HEK293 (cell line): ENCODE results near the gene BRD3.

Source experiments
- CTCF ChIA-PET: fragments of 350-600 bp; formaldehyde crosslinking; extraction: SDS; loops from one replicate; lab custom pipeline; 2021; ENCODE audit warnings: antibody characterized with exemption; lab: Yijun Ruan, JAX
- POLR2A ChIA-PET: fragments of 300-600 bp; formaldehyde crosslinking; extraction: SDS; loops from one replicate; lab custom pipeline; 2020; ENCODE audit warnings: antibody characterized with exemption, inconsistent platforms; lab: Yijun Ruan, JAX
- H3K27ac ChIP-seq: fragments of 200-500 bp; sonication (Bioruptor generic); 2 replicates; pipeline ENCODE4 v1.5.1; 2014; ENCODE audit warnings: low read depth, low read length, control low read depth, inconsistent platforms; ENCODE audit errors: extremely low read depth
- H3K36me3 ChIP-seq, 2 experiments: fragments of 200-500 bp in 1 of 2; sonication (Bioruptor generic) in 1 of 2; 1 replicate in 1 of 2; 2 replicates in 1 of 2; pipeline ENCODE4 v1.5.1; 2014 to 2017; ENCODE audit warnings: inconsistent platforms in 2 of 2, low read length in 2 of 2; ENCODE audit not compliant: control insufficient read depth in 2 of 2, insufficient read depth in 1 of 2
- H3K4me1 ChIP-seq: fragments of 200-500 bp; sonication (Bioruptor generic); 2 replicates; pipeline ENCODE4 v1.5.1; 2014; ENCODE audit warnings: mild to moderate bottlenecking, low read length, inconsistent platforms; ENCODE audit not compliant: control insufficient read depth, insufficient read depth
- H3K4me3 ChIP-seq: 2 replicates; pipeline ENCODE4 v1.5.1; 2011; ENCODE audit warnings: low read depth, mild to moderate bottlenecking, control low read depth, low read length, moderate library complexity
- H3K9me3 ChIP-seq: fragments of 200-500 bp; sonication (Bioruptor generic); 2 replicates; pipeline ENCODE4 v1.5.1; 2014; ENCODE audit warnings: low read depth, low read length, inconsistent platforms; ENCODE audit not compliant: control insufficient read depth, insufficient read depth
- GLIS2 ChIP-seq: fragments of 450-650 bp; formaldehyde crosslinking; IDR thresholded peaks from 2 replicates; pipeline ENCODE4 v1.5.1; 2016; ENCODE audit warnings: missing biosample characterization, missing genetic modification characterization
- HOXA7 ChIP-seq: sonication (generic); formaldehyde crosslinking; IDR thresholded peaks from 2 replicates; pipeline ENCODE4 v1.8.1; 2022; ENCODE audit warnings: missing genetic modification reagents, borderline replicate concordance
- KLF10 ChIP-seq: fragments of 450-650 bp; IDR thresholded peaks from 2 replicates; pipeline ENCODE4 v1.5.1; 2018; ENCODE audit warnings: missing biosample characterization, mild to moderate bottlenecking, missing genetic modification characterization
- KLF9 ChIP-seq: fragments of 450-650 bp; formaldehyde crosslinking; IDR thresholded peaks from 2 replicates; pipeline ENCODE4 v1.5.1; 2016; ENCODE audit warnings: missing biosample characterization, missing genetic modification characterization, low read depth
- PRDM4 ChIP-seq: fragments of 450-650 bp; formaldehyde crosslinking; IDR thresholded peaks from 2 replicates; pipeline ENCODE4 v1.5.1; 2017; ENCODE audit warnings: missing biosample characterization, missing genetic modification characterization
- ZBTB11 ChIP-seq: fragments of 450-650 bp; formaldehyde crosslinking; conservative IDR thresholded peaks from 2 replicates; pipeline ENCODE4 v1.5.1; 2016; ENCODE audit warnings: low read depth, missing biosample characterization, missing genetic modification characterization
- ZBTB49 ChIP-seq: fragments of 450-650 bp; formaldehyde crosslinking; IDR thresholded peaks from 2 replicates; pipeline ENCODE4 v1.5.1; 2016; ENCODE audit warnings: missing biosample characterization, missing genetic modification characterization, low read depth
- ZBTB8A ChIP-seq: fragments of 450-650 bp; formaldehyde crosslinking; IDR thresholded peaks from 2 replicates; pipeline ENCODE4 v1.5.1; 2016; ENCODE audit warnings: missing biosample characterization, missing genetic modification characterization
- ZIC2 ChIP-seq: fragments of 450-650 bp; formaldehyde crosslinking; IDR thresholded peaks from 2 replicates; pipeline ENCODE4 v1.5.1; 2016; ENCODE audit warnings: missing biosample characterization, missing genetic modification characterization
- ZNF16 ChIP-seq: fragments of 450-650 bp; formaldehyde crosslinking; IDR thresholded peaks from 2 replicates; pipeline ENCODE4 v1.5.1; 2016; ENCODE audit warnings: low read depth, missing biosample characterization, missing genetic modification characterization
- ZNF169 ChIP-seq: fragments of 450-650 bp; formaldehyde crosslinking; IDR thresholded peaks from 2 replicates; pipeline ENCODE4 v1.5.1; 2016; ENCODE audit warnings: missing biosample characterization, missing genetic modification characterization
- ZNF362 ChIP-seq: fragments of 450-650 bp; formaldehyde crosslinking; IDR thresholded peaks from 2 replicates; pipeline ENCODE4 v1.5.1; 2016; ENCODE audit warnings: missing biosample characterization, missing genetic modification characterization
- ZNF394 ChIP-seq: fragments of 450-650 bp; formaldehyde crosslinking; IDR thresholded peaks from 2 replicates; pipeline ENCODE4 v1.5.1; 2016; ENCODE audit warnings: missing biosample characterization, missing genetic modification characterization, mild to moderate bottlenecking, moderate library complexity, borderline replicate concordance
- ZNF585B ChIP-seq: fragments of 450-650 bp; formaldehyde crosslinking; IDR thresholded peaks from 2 replicates; pipeline ENCODE4 v1.5.1; 2016; ENCODE audit warnings: missing biosample characterization, missing genetic modification characterization
- ZNF626 ChIP-seq: fragments of 450-650 bp; sonication (Bioruptor Pico); formaldehyde crosslinking; IDR thresholded peaks from 2 replicates; pipeline ENCODE4 v1.5.1; 2018; ENCODE audit warnings: missing biosample characterization, missing genetic modification characterization, inconsistent platforms
- ZNF660 ChIP-seq: fragments of 450-650 bp; IDR thresholded peaks from 2 replicates; pipeline ENCODE4 v1.5.1; 2018; ENCODE audit warnings: missing biosample characterization, mild to moderate bottlenecking, missing genetic modification characterization
- ZSCAN16 ChIP-seq: fragments of 450-650 bp; formaldehyde crosslinking; IDR thresholded peaks from 2 replicates; pipeline ENCODE4 v1.5.1; 2016; ENCODE audit warnings: missing biosample characterization, missing genetic modification characterization
- ZSCAN18 ChIP-seq: fragments of 450-650 bp; formaldehyde crosslinking; IDR thresholded peaks from 2 replicates; pipeline ENCODE4 v1.5.1; 2016; ENCODE audit warnings: missing biosample characterization, missing genetic modification characterization

Gene BRD3

GRCh38 chr9:133986774-133987445 is 80.9 kb downstream of the BRD3 start:
- POLR2A ChIA-PET: interaction anchor here (0.6 kb wide), 1 partner anchor 493 kb away, joined by 10 read pairs; no protein-coding TSS in a partner anchor
- peaks cover 2% of the 10 kb centered on the region; the same call in 1 of the 2 replicates for H3K4me1 ChIP-seq
- no peak overlapping the region for H3K27ac ChIP-seq
- no peak overlapping the region for H3K4me3 ChIP-seq
- no peaks in the 10 kb centered on the region for H3K36me3 ChIP-seq
- CTCF ChIA-PET: interaction anchor here (0.6 to 0.7 kb wide), 2 partner anchors 17 to 326 kb away, joined by 3 to 4 read pairs; no protein-coding TSS in a partner anchor
- TF ChIP-seq ZNF362 (tag by site-specific recombination) (no peak), ZNF169 (no peak), ZBTB8A (no peak), ZIC2 (tag by site-specific recombination) (no peak), PRDM4 (tag by site-specific recombination) (no peak), ZNF585B (tag by site-specific recombination) (no peak), ZSCAN16 (tag by site-specific recombination) (no peak), ZSCAN18 (tag by site-specific recombination) (no peak), ZNF16 (tag by site-specific recombination) (no peak), ZNF626 (tag by site-specific recombination) (no peak), HOXA7 (CRISPR knock-in tag) (no peak)
- TF ChIP-seq, all 188 proteins: peak for 0
- H3K9me3 ChIP-seq: no peaks in the 10 kb centered on the region

- TF ChIP-seq KLF9 (tag by site-specific recombination) (no peak), ZBTB49 (tag by site-specific recombination) (no peak), ZBTB11 (tag by site-specific recombination) (no peak), ZNF394 (tag by site-specific recombination) (no peak), ZIC2 (tag by site-specific recombination) (peak; percentile 79), ZNF660 (tag by site-specific recombination) (no peak), GLIS2 (tag by site-specific recombination) (no peak), KLF10 (tag by site-specific recombination) (no peak)
- TF ChIP-seq, all 188 proteins: peak for 1
- ChIA-PET CTCF (interaction anchor here (1.3 to 1.5 kb wide), 2 partner anchors 8 to 9 kb away, joined by 4 to 6 read pairs; no protein-coding TSS in a partner anchor), POLR2A (no interaction called here)
- Histone ChIP-seq H3K9me3 (no peaks in the 10 kb centered on the region), H3K4me1 (peaks cover 1% of the 10 kb centered on the region; the same call in 1 of the 2 replicates), H3K36me3 (no peaks in the 10 kb centered on the region), H3K27ac (no peak overlapping the region), H3K4me3 (no peak overlapping the region)
These were observed 81.8 kb downstream of the BRD3 start for GRCh38 chr9:133986061-133986460.
